ENCODE data around the gene NRIP3.
"Not testable (repeated sequence)": the region's sequence is repeated elsewhere in the genome, so short reads cannot be mapped to it uniquely, and the experiment has no call there.

Gene NRIP3

DNA sequence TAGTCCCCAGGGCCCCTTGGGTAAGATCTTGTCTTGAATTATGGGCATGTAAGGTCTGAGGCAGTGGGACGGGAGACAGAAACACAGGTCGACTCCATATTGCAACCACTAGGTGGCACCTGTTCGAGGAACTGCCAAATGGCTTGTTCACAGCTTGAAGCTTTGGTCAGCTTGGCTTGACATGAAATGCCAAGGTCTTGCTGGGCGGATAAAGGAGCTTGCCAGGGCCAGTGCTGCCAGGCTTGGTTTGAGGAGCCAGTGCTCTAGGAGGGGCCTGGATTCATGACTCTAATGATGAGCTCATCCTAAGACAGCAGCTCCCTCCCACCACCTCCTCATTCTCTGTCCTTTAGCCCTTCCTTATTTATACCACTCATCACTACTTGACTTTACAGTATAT is 11.9 kb upstream of the NRIP3 start:
- DNase-seq: peak; percentile 60 to 85

DNA sequence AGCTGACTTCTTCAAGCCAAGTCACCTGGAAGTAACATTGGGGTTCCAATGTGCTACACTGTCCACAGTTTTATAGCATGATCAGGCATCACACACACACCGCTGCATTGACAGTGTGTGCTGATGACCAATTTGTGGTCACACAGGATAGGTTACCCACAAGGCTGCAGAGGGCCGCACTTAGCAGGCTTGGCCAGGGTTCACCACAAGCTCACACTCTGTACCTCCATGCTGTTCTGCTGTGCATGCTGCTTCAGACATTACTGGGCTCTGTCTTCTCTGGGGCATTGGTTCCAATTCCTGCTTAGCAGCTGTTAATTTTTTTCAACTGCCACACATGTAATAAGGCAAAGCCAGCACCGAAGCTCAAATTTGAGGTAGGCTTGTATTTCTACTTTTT is 11.0 kb upstream of the NRIP3 start:
- no peak for DNase-seq

DNA sequence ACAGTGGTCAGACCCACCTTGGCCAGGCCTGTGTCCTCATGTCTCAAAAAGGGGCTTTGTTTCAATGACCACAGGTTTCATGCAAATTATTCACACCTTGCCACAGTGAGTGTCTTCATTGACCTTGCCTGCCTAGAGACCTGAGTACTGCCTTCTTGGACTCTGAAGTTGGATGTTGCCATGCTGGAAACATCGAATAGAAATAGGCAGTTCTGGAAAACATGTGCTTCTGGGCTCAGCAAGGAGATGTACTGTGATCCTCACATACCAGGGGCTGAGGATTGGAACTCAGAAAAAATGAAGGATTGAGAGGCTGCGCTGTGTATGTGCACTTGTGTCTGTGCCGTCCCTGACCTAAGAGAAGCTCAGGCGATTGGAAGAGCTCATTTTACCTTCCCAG is 9.6 kb upstream of the NRIP3 start:
- DNase-seq: no peak

DNA sequence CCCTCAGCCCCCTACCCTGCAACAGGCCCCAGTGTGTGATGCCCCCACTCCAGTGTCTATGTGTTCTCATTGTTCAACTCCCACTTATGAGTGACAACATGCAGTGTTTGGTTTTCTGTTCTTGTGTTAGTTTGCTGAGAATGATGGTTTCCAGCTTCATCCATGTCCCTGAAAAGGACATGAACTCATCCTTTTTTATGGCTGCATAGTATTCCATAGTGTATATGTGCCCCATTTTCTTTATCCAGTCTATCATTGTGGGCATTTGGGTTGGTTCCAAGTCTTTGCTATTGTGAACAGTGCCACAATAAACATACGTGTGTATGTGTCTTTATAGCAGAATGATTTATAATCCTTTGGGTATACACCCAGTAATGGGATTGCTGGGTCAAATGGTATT is 5.7 kb upstream of the NRIP3 start:
- DNase-seq: not testable (repeated sequence)

DNA sequence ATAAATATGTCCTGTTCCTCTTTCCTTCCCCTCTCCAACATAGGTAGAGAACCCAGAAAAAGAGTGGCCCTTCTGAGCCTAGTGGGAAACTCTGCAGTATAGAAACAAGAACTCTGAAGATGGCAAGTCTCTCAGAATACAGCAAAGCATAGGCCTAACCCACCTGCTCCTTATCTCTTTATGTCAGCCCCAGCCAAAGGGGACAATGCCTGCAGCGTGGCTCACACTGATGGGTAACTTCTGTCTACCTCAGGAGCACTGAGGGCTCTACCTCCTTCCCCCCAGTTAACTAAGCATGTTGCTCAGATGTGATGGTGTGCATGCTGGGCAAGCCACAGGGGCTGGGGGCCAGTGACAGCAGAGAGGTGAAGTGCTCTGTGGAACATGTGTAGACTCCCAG is 4.9 kb upstream of the NRIP3 start:
- no peak for DNase-seq

DNA sequence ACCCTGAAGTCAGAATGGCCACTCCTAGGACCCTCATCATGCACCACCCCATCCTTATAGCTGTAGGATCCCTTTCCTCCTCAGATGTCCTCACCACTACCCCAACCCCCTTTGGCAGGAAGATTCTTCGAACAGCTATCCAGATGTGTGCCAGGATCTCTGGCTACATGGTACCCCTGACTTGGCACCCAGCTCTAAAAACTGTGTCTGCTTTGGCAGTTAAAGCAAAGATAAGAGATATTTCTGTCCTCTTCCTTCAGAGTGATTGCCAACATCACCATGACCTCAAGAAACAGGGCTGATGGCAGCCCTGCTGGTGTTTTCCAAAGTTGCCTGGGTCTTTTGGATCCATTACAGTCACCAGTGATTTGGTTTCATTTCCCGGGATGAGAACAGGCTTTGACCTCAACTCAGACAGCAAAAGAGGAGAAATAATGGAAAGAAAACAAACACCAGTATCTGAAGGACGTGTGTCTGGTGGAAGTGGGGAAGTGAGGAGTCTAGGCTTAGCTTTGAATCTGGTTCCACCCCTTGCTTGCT is 4.3 kb upstream of the NRIP3 start:
- no peak for DNase-seq

DNA sequence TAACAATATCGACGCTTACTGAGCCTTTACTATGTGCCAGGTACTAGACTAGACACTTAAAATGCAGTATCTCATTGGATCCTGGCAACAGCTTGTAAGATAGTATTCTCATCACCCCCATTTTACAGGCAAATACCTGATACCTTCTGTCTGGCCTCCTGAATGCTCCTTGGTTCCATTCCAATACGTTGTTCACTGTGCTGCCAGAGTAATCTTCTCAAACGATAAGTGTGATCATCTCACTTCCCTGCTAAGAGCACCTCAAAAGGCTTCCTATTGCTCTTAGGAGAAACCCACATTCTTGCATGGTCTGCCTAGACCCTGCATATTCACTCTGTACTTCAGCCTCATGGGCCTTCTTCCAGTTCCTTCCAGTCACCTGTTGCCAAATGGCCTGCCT is 1.3 kb upstream of the NRIP3 start:
- no peak for DNase-seq

DNA sequence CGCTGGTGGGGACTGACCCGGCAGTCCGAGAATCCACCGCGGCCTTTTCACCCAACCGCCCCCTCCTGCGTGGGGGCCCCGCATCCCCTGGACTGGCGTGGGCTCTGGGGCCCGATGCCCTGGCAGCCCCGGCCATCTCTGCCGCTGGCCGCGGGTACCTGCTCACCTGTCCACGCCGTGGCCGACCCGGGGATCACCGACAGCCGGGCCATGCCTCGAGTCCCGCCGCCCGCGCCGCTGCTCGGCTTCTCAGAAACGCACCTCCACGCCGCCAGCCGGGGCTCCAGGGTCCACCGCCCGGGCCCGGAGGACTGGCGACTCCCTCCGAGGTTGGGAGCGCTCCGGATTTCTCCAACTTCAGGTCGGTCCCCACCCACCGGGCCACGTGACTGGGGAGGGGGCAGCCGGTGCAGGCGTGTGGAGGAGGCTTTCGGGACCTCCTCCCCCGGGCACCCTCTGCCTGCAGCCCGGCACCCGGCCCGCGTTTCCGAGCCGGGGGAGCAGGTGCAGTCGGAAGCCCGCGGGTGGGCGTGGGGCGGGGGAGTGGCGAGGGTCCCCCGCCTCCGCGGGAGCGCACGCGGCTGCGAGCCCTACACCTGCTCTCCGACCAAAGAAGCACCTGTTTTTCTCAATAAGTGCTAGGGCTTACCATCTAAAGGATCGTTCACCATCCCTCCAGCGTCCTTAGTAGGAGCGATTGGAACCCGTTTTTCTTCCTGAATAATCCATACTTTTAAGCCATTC is 554 bp upstream of the NRIP3 start:
- DNase-seq: no peak

DNA sequence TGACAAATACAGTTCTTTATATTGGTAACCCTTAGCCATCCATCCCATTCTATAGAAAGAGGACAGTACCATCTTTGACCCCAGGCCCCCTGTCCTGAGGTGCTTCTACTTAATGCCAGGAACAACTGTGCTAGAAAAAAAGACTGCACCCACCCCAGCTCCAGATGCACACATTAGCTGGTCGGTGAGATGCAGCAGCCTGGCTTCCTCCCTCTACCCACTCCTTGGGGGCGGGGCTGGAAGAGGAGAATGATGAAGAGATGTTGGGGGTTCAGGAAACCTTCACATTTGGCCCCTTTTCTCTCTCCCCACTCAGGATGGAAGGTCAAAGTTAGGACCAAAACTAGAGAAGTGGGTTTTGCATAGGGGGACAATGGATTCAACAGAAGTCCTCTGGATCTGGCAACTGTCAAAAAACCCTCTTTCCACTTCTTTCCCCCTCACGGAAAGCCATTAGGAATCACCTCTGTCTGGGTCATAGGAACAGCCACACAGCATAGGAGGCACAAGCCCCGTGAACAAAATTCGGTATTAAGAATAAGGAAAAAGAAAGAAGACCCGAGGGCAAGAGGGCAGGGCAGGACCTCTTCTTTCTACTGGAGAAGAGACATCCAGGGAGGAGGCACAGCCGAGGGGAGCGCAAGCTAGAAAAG is 755 bp downstream of the NRIP3 start:
- DNase-seq: no peak

DNA sequence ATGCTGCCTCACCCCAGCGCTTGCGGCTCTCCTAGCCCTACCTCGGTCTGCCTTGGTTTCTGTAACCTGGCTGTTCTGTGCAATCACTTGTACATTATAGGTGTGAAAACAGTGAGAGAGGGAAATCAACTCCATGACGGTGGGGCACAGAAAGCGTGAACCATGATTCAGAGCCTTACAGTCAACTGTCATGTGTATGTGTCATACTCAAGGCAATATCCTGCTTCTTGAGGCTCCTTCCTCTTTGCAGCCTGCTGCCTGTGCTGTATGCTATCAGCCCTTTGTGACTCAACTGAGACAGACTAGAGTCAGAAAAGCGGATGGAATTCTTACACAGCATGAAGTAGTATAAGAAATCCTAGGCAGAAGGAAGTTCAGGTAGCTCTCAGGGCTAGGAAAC is 2.1 kb downstream of the NRIP3 start:
- DNase-seq: no peak

DNA sequence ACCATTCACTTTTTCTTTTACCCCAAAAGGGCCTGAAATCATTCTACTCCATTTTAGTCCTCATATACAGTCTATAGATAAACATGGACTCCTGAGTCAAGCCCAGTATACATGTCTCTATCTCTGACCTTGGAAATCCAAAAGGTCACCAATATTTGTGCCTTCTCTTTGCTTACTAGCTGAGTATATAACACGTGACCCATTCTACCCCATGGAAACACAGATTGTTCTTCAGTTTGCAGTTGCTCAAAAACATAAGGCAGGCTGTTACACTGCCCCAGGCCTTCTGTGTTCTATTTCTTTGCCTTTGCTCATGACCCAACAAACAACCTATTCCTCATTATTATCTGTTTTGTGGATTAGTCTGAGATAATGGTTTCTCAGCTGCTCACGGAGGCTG is 5.8 kb downstream of the NRIP3 start:
- DNase-seq: no peak

DNA sequence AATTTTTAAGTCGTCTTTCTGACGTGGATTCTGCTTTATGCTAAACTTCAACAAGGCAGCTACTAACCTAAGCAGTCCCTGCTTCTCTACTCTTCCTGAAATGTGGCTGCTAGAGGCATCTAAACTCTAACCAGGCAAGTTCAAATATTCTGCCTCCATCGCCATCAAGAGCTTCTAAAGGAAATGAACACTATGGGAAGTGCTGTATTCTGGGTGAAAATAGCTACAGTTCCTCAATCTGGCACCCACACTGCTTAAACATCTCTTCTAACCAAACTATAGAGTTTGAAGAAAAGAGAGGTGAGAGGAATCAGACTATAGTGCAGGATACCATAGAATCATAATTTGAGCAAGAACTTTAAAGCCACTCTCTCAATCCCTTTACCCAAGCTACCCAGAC is 6.3 kb downstream of the NRIP3 start:
- DNase-seq: no peak

DNA sequence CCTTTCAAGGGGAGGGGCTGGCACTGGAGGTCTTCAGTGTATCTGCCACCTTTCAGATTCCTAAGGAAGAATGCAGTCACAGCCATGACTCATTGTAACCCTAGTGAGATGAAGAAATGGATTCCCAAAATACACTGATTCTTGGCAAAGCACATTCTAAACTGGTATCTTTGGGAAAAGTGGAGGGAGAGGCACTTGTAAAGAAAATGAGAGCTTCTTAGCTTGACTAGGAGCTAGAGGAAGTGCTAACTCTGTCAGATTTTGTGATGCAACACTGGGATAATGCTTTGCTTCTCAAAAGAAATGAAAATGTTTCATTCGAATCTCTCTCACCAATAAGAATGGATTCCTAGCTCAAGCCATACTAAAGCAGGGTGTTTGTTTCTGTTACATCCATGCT is 14.3 kb downstream of the NRIP3 start:
- DNase-seq: no peak

DNA sequence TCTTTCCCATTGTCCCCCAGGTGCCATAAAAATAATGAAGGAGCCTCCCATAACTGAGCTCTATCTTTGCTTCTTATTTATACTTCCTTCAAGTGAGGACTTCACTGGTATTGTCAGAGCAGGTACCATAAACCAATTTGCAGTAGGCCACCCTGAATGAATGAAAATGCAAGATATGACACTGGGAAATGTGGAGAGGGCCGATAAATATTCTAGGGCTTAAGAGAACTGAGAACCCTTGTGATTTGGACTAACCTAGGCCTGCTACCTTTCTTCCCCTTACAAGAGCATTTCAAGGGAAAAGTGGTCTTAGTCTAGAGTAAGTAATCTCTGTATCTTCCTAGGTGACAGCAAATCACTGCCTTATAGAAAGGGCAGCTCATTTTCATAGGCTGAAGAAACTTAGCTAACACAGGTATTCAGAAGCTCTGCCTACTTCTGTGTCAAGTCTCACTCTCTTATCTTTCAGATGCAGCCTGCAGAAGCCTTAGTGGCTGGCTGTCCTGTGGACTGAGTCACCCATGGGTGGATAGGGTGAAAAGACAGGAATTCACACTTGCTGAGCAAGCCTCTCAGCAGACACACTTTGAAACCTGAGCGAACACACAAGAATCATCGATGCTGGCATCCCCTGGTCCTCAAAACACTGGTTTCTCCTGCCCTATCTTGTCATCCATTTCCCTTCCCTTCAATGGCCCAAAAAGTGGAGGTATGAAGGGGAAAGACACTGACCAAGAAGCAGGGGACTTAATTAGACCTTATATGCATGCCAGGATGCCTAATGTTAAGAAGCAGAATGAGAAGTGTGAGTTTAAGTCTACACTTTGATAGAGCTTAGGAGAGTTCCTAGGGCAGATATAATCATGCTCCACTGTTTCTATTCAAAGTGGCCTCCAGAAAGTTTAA is 15.2 kb downstream of the NRIP3 start:
- no peak for DNase-seq

DNA sequence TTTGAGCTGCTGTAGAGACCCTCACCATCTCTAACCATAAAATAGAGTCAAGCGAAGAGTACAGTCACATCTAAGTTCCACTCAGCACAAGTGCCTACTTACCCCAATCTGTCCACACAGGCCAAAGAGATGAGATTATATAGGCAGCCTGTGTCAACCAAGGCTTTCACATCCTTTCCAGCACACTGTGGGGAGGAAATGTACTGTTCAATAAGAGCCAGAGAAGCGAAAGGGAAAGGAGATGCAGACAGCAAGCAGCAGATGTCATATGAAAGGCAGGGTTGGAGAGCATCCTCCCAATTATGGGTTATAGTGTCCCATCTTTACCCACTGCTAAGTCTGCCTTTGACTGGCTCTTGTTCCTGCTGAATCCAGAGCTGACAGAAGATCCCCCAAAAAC is 16.4 kb downstream of the NRIP3 start:
- DNase-seq: no peak

DNA sequence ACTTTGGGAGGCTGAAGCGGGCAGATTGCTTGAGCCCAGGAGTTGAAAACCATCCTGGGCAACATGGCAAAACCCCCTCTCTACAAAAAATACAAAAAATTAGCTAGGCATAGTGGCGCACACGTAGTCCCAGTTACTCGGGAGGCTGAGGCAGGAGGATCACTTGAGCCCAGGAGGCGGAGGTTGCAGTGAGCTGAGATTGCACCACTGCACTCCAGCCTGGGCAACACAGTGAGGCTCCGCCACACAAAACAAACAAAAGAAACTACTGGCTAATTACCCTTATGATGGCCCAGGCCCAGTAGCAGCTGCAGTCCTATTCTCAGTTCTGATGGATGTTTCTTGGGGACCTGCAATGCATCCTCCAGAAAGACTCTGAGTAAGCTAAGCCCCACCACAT is 17.0 kb downstream of the NRIP3 start:
- DNase-seq: not testable (repeated sequence)

DNA sequence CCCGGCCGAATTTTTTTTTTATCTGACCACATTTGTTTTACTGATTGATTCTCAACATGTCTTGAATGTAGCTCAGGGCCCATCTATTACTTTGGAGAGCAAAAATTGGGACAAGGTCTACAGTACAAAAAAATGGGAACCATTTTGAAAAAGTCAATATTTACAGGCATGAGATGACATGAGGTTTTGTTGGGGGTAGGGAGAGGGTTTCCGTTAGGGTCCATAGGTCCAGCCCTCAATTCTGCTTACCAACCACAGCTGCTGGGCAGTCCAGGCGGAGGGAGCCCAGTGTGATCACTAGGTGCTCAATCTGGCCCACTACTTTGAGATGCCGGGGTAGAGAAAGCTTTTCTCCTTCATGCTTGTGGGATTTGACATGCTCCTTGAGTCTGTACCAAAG is 18.3 kb downstream of the NRIP3 start:
- no peak for DNase-seq

DNA sequence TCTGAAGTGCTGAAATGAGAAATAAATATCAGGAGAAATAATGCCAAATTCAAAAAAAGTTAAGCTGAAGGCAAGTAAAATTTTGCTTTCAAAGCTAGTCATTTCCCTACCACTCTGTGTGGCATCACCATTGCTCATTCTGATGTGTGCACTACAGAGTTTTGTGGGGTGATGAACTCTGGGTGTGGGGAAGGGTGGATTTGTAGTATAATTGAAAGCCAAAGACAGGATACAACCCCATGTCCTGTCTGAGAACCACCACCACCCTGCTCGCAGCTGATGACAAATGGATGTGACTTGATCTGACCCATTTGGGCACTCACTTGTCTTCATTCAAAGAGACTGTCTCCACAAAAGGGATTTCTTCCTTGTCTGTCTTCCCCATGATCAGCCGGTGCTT is 20.2 kb downstream of the NRIP3 start:
- no peak for DNase-seq

DNA sequence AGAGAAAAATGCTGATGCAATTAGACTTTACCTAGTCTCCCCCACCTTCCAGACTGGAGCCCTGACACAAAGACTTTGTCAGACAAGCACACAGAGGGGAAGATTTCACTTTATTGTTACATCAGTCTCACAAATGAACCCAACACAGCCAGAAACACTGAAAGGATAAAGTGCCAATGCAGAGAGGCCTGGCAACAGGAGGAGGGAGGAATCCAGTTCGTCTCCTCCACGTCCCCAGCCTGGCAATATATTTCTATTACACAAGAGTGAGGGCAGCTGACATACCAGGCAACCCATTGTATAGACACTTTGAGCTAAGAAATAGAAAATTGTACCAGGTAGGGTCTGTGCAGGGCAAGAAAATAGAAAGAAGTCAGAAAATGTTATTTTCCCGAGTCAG is 23.3 kb downstream of the NRIP3 start:
- DNase-seq: no peak

DNA sequence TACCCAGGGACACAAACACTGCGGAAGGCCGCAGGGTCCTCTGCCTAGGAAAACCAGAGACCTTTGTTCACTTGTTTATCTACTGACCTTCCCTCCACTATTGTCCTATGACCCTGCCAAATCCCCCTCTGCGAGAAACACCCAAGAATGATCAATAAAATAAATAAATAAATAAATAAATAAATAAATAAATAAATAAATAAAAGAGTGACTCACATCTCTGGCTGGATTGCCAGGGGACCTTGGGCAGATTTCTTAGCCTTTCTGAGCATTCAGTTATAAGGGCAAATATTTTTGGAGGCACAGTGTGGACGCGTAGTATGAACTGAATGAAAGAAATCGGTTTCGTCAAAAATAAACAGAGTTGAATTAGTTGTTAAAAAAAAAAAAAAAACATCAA is 24.4 kb downstream of the NRIP3 start:
- not testable (repeated sequence) for DNase-seq

DNA sequence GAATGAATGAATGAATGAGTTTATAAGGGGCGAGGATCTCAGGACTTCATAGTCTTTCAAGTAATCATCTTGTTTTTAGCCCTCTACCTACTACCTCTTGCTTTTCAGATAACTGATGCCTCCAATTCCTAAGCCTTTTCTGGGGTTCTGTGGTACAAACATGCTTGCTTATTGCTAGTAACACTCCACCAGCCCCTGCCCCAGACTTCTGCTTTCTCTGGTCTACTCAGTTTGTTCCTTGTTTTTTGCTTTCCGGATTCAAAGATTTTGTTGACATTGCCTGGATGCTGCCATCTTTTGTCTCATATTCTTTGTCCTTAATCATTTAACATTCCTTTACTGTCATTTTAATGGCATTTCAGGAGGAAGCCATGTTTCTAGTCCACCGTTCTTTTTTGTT is 30.7 kb downstream of the NRIP3 start:
- DNase-seq: no peak

DNA sequence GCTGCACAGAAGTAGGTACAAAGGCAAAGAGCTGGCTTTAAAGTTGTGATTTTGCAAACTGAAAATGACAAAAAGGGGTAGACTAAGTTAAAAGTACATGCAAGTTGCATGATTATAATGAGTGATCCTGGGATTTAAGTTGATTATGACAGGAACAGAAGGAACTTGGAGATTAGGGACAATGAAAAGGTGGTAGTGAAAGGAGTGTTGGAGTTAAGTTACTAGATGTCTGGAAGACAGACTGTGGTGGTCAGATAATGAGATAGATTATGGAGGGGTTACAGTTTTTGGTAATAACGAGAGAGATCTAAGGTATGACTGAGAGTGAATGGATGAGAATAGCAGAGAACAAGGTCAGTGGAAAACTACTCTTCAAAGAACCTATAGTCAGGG is 31.9 kb downstream of the NRIP3 start:
- no peak for DNase-seq

DNA sequence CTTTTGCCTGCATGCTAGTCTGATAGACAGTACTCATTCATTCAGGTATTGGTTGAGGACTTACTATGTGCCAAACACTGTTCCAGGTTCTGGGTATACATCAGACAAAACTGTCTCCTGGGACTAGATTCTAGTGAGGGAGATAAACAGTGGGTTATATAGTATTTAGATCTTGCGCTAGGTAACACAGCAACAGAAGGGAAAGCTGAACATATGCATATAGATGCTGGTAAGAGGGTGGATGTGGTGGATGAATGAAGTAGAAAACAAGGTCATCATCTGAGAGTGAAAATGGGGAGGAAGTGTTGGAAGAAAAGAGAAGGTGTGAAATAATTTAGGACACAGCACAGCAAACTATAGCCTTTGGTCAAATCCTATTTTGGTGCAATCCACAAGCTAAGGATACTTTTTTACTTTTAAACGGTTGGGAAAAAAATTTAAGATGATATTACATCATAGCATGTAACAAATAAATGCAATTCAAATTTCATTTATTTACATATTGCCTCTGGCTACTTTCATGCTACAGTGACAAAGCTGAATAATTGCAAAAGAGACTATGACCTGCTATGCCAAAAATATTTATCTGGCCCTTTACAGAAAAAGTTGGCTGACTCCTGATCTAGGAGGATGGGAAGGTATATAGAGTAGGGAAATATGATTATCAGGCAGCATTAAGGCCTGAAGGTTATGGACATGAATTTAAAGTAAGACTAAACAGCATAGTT is 32.4 kb downstream of the NRIP3 start:
- DNase-seq: no peak

Measured in NCI-H446 (cell line).